ENCODE measurements around the gene CEP43. TPM values are rescaled to one million over a fixed set of nuclear protein-coding genes. Genes with fewer than 3 reads are reported as not detected.

Gene CEP43
- total and polyA plus RNA-seq, 2 of the 8 experiments (the other 6 are each of a cell fraction or from before 2014, with no cell fraction given): 12.0 to 31.2 TPM

DNA sequence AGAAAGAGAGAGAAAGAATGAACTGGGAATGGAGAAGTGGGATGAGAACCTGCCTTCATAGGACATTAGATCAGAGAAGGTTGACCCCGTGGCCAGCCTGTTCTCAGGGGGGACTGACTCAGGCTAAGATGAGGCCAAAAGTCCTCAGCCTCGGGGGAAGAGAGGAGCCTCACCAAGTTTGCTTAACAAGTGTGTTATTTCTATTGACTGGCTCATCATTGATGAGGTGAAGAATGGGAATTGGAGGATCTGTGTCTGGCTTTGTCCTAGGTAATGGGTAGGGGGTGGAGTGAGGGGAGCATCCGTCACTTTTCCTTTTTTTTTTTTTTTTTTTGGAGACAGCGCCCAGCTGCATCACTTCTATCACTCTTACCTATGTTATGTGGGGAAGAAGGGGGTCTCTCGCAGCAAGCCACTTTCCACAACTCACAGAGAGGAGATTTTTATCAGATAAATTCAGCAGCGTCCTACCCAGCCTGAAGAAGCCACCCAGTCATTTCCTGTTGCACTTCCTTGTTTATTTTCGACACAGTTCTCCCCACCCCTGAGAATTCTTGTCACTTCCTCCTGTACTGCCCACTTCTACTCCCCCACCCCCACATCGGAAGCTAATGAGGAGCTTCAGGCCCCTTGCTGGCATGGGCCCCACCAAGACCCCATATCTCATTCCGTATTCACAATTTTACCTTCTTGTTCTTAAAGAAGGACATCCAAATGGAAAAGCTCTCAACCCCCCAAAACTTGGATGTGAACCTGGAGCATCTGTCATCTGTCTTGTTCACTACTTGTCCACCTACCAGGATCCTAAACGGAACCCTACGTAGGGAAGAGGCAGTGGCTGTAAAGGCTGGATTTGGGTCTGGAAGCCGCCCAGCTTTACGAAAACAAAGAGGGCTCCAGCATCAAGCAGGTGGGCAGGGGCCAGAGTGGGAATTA is 40.0 kb upstream of the CEP43 start:
- Histone ChIP-seq H3K4me1 (replicated peaks in 1 of 4; ENCODE audit: control insufficient read depth in 3 of 4, insufficient read depth in 4 of 4, low read length in 3 of 4) (peaks cover 2 to 12% (median 5%) of the 10 kb centered on the region in 4 experiments; a peak in 6 of 7 replicates), H2BK12ac (ENCODE audit: low read depth, low read length) (no peak overlapping the region), H3K4me3 (ENCODE audit: extremely low read depth in 1 of 4, insufficient read depth in 2 of 4, low read depth in 3 of 4, low read length in 4 of 4) (no peak overlapping the region), H2BK120ac (replicated peaks; ENCODE audit: low read depth, low read length) (no peak overlapping the region), H3K36me3 (ENCODE audit: control insufficient read depth in 2 of 4, insufficient read depth in 4 of 4, low read length in 3 of 4) (no peaks in the 10 kb centered on the region), H3K9ac (replicated peaks in 1 of 4; ENCODE audit: extremely low read depth in 1 of 4, low read depth in 3 of 4, low read length in 3 of 4) (no peak overlapping the region), H3K79me2 (ENCODE audit: control insufficient read depth in 1 of 2, insufficient read depth in 2 of 2, low read length in 2 of 2) (no peaks in the 10 kb centered on the region), H4K8ac (ENCODE audit: extremely low read depth, insufficient read depth, low read length) (no peak overlapping the region), H3K4me2 (ENCODE audit: insufficient read depth in 1 of 2, low read depth in 2 of 2, low read length in 2 of 2) (no peak overlapping the region), H3K4ac (replicated peaks; ENCODE audit: insufficient read length, low read depth, low read length) (no peak overlapping the region), H2BK15ac (ENCODE audit: low read length) (0 out of 2 replicates have a peak overlapping the region, but pooled peaks have one; percentile 81), H3K27me3 (replicated peaks in 1 of 4; ENCODE audit: control insufficient read depth in 3 of 4, extremely low read depth in 1 of 4, insufficient read depth in 3 of 4, low read length in 3 of 4) (peaks cover 0 to 6% (median 0%) of the 10 kb centered on the region in 4 experiments; a peak in 3 of 7 replicates), H3K56ac (replicated peaks; ENCODE audit: insufficient read length, low read depth, low read length) (no peak overlapping the region), H2AK5ac (ENCODE audit: low read depth, low read length) (no peak overlapping the region), H3K9me3 (ENCODE audit: insufficient read depth in 2 of 2, low read depth in 1 of 2, low read length in 1 of 2) (peaks cover 5 to 7% of the 10 kb centered on the region in 2 experiments; a peak in 1 of 4 replicates), H2BK5ac (ENCODE audit: low read depth, low read length) (no peak overlapping the region), H2AFZ (ENCODE audit: low read length) (no peak overlapping the region), H3K27ac (ENCODE audit: low read depth, low read length) (no peak overlapping the region), H3K14ac (ENCODE audit: insufficient read length) (no peak overlapping the region), H4K5ac (ENCODE audit: insufficient read length, low read depth, low read length) (no peak overlapping the region), H3K23me2 (ENCODE audit: low read depth, low read length) (peaks cover 17% of the 10 kb centered on the region; the same call in 1 of the 2 replicates), H3K18ac (ENCODE audit: extremely low read depth, low read length) (no peak overlapping the region), H3K23ac (ENCODE audit: insufficient read length) (no peak overlapping the region), H3K79me1 (ENCODE audit: low read depth, low read length) (no peaks in the 10 kb centered on the region), H4K20me1 (replicated peaks in 1 of 2; ENCODE audit: control insufficient read depth in 1 of 2, insufficient read depth in 2 of 2, low read length in 2 of 2) (no peaks in the 10 kb centered on the region), H2BK20ac (ENCODE audit: low read length) (no peak overlapping the region), H4K91ac (replicated peaks; ENCODE audit: insufficient read length, low read length) (no peak overlapping the region)
- ChIA-PET CTCF (ENCODE audit: partially characterized antibody) (interaction anchor here (1.3 to 2.4 kb wide), 4 partner anchors 15 to 246 kb away, joined by 3 to 10 read pairs (median 6); no protein-coding TSS in a partner anchor), POLR2A (ENCODE audit: partially characterized antibody) (interaction anchor here (1.4 kb wide), 1 partner anchor 11 kb away, joined by 4 read pairs; no protein-coding TSS in a partner anchor)
- DNase-seq (ENCODE audit: low read depth in 1 of 2, low spot score in 2 of 2): no peak
- WGBS, 2 experiments (ENCODE audit: extremely low coverage in 1 of 2, insufficient coverage in 1 of 2, insufficient read length in 1 of 2, insufficient replicate concordance in 2 of 2, low coverage in 1 of 2, low lambda C conversion rate in 2 of 2, missing lambda C conversion rate in 1 of 2): 87% methylated on average over 11 of the region's 13 CpGs; no CpG with 5 or more reads in 1 of the 2 experiments
- FAIRE-seq: no peak
- TF ChIP-seq, protein P1, sequence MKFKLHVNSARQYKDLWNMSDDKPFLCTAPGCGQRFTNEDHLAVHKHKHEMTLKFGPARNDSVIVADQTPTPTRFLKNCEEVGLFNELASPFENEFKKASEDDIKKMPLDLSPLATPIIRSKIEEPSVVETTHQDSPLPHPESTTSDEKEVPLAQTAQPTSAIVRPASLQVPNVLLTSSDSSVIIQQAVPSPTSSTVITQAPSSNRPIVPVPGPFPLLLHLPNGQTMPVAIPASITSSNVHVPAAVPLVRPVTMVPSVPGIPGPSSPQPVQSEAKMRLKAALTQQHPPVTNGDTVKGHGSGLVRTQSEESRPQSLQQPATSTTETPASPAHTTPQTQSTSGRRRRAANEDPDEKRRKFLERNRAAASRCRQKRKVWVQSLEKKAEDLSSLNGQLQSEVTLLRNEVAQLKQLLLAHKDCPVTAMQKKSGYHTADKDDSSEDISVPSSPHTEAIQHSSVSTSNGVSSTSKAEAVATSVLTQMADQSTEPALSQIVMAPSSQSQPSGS (IDR thresholded peaks at IDR 0.05; ENCODE audit: low read length): no peak
- no peak for TF ChIP-seq CHD2 (IDR thresholded peaks at IDR 0.05; ENCODE audit: low read length)
- no peak for TF ChIP-seq EZH2 (IDR thresholded peaks at IDR 0.05; ENCODE audit: low read depth, low read length, severe bottlenecking)
- TF ChIP-seq, protein P2, sequence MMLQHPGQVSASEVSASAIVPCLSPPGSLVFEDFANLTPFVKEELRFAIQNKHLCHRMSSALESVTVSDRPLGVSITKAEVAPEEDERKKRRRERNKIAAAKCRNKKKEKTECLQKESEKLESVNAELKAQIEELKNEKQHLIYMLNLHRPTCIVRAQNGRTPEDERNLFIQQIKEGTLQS (IDR thresholded peaks at IDR 0.05; ENCODE audit: insufficient read depth, low read depth, low read length): no peak
- TF ChIP-seq SP2 (IDR thresholded peaks at IDR 0.05; ENCODE audit: low read length): no peak
- no peak for TF ChIP-seq CEBPB (IDR thresholded peaks at IDR 0.05; ENCODE audit: low read depth, low read length)
- no peak for TF ChIP-seq SIRT6 (IDR thresholded peaks at IDR 0.05; ENCODE audit: low read length)
- TF ChIP-seq FOSL1 (IDR thresholded peaks at IDR 0.05; ENCODE audit: insufficient read depth, low read depth, low read length): no peak
